Testis (tissue), 3 donors: ENCODE measurements around the gene TSPAN8. TPM values are rescaled to one million over a fixed set of nuclear protein-coding genes. Genes with fewer than 3 reads are reported as not detected.

Source experiments
- DNase-seq: peaks from one replicate; pipeline ENCODE4 v3.0.0-alpha.2; 2019
- H3K27ac ChIP-seq, 2 donors: fragments of 200-600 bp; sonication (generic); one replicate each; pipeline ENCODE4 v1.5.1; 2019
- H3K27me3 ChIP-seq: fragments of 200-600 bp; sonication (generic); one replicate; pipeline ENCODE4 v1.5.1; 2019
- H3K36me3 ChIP-seq: fragments of 200-600 bp; sonication (generic); one replicate; pipeline ENCODE4 v1.5.1; 2017; ENCODE audit warnings: low read depth; ENCODE audit errors: missing control alignments
- H3K4me1 ChIP-seq: fragments of 200-600 bp; sonication (generic); one replicate; pipeline ENCODE4 v1.5.1; 2019
- H3K4me3 ChIP-seq, 2 donors: fragments of 200-600 bp; sonication (generic); one replicate each; pipeline ENCODE4 v1.5.1; 2017 to 2019
- H3K9me3 ChIP-seq: fragments of 200-600 bp; sonication (generic); one replicate; pipeline ENCODE4 v1.5.1; 2017
- CTCF ChIP-seq, 3 experiments: fragments of 450-650 bp in 2 of 3; fragments of 200-600 bp in 1 of 3; sonication (generic) in 1 of 3; IDR thresholded peaks; one replicate each; pipeline ENCODE4 v1.5.1; 2016 to 2019; ENCODE audit warnings: antibody characterized with exemption in 3 of 3, mild to moderate bottlenecking in 2 of 3, moderate library complexity in 1 of 3
- POLR2A ChIP-seq: fragments of 450-650 bp; IDR thresholded peaks from one replicate; pipeline ENCODE4 v1.6.1; 2017; ENCODE audit warnings: antibody characterized with exemption, mild to moderate bottlenecking, moderate library complexity
- WGBS, 2 donors: methylation state at CpG; one replicate each; pipeline ENCODE4 v1.1.5; 2018; 5-methylcytosine and 5-hydroxymethylcytosine counted together
- intact Hi-C: fragments of 100-400 bp; cut with DNase I; formaldehyde crosslinking; loops from one replicate; pipeline ENCODE4 v1.15.1; 2023; ENCODE audit warnings: low total_unique reads
- polyA plus RNA-seq: library from polyadenylated mRNA; stranded (reverse); fragments of 350-450 nt; fragmentation: Illumina TruSeq; extraction: RNeasy Lipid Tissue Mini Kit (QIAGEN cat#74804); gene quantifications from one replicate; pipeline ENCODE4 v1.2.3, GENCODE V29; 2014; ENCODE audit warnings: low read depth, low replicate concordance; ENCODE audit not compliant: insufficient read depth
- total RNA-seq, 2 donors: library from RNA; depleted of rRNA; stranded (reverse); fragments of >200 nt; gene quantifications; one replicate each; pipeline ENCODE4 v1.2.3, GENCODE V29; 2016

TSPAN8 gene
- total and polyA plus RNA-seq, 3 donors from 2014 or later, result 1.3 to 6.2 (median 4.7) TPM

DNA sequence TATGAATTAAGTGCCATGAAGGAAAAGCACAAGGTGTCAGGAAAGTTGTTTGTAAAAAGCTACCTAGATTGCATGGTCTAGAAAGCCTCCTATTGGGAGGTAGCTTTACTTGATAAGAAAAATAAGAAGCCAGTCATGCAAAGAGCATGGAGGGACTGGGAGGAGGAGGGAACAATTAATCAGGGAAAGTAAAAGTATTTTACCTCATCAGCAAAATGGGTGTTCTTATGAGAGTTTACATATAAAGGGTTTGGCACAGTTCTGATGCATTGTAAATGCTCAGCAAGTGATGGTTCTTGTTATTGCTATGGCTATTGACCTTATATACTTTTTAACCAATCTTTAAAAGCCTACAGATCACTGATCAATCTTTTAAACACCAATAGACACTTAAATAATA lies 17.0 kb upstream of the TSPAN8 start:
- Histone ChIP-seq H3K4me3 (no peak overlapping the region), H3K27me3 (no peaks in the 10 kb centered on the region), H3K9me3 (no peaks in the 10 kb centered on the region), H3K36me3 (no peaks in the 10 kb centered on the region), H3K27ac (no peak overlapping the region), H3K4me1 (no peaks in the 10 kb centered on the region)
- TF ChIP-seq CTCF (IDR thresholded peaks at IDR 0.05), result no peak
- no peak for TF ChIP-seq POLR2A
- intact Hi-C loops, result no loop called here
- no peak for DNase-seq

- intact Hi-C loops, result no loop called here
- TF ChIP-seq CTCF (IDR thresholded peaks at IDR 0.05) (no peak), POLR2A (no peak)
- Histone ChIP-seq H3K4me1 (no peaks in the 10 kb centered on the region), H3K27me3 (no peaks in the 10 kb centered on the region), H3K27ac (no peak overlapping the region), H3K36me3 (no peaks in the 10 kb centered on the region), H3K4me3 (no peak overlapping the region), H3K9me3 (no peaks in the 10 kb centered on the region)
- DNase-seq, result no peak
- WGBS, 2 donors, result 57 to 58% methylated on average over 1 of the region's 1 CpG
These were observed 16.3 kb upstream of the TSPAN8 start for GRCh38 chr12:71174146-71174545.

DNA sequence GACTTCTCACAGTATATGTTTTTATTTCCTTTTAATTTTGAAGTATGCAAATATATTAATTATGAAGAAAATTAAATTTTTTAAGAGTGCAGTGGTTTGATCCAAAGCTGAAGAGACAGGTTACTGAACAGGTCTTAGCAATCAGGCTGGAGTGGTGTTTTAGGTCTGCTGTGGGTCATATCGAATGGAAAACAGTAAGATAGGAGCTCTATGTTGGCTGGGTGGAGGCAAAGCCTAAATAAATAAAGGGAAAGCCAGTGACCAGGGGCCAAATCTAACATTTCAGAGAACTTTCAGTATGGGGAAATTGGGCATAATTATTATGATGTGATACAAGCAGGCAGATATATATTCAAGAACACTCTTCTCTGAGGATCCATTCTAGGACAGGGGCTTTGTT lies 12.7 kb upstream of the TSPAN8 start:
- intact Hi-C loops, result no loop called here
- no peak overlapping the region for H3K4me3 ChIP-seq
- no peak for DNase-seq
- no peaks in the 10 kb centered on the region for H3K4me1 ChIP-seq
- 86 to 90% methylated on average over 1 of the region's 1 CpG for WGBS, 2 donors
- no peaks in the 10 kb centered on the region for H3K36me3 ChIP-seq
- TF ChIP-seq CTCF (IDR thresholded peaks at IDR 0.05) (no peak), POLR2A (no peak)
- no peaks in the 10 kb centered on the region for H3K27me3 ChIP-seq
- no peaks in the 10 kb centered on the region for H3K9me3 ChIP-seq
- no peak overlapping the region for H3K27ac ChIP-seq

DNA sequence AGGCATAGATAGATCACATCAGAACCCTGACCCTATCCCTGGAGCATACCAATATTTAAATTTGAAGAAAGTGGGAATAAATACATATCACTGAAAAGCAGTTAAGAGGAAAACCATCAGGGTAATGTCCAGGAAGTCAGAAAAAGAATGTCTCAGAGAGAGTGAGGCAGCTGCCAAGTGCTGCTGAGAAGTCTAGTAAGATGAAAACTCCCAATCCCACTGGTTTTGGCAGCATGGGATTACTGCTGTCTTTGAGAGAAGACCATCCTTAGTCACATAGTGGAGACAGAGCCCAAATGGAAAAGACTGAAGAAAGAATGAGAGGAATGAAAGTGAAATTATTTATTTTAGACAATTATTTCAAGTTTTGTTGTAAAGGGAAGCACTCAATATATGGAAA lies 11.5 kb upstream of the TSPAN8 start:
- Histone ChIP-seq H3K4me3 (no peak overlapping the region), H3K36me3 (no peaks in the 10 kb centered on the region), H3K9me3 (no peaks in the 10 kb centered on the region), H3K27me3 (no peaks in the 10 kb centered on the region), H3K27ac (no peak overlapping the region), H3K4me1 (no peaks in the 10 kb centered on the region)
- DNase-seq, result no peak
- TF ChIP-seq POLR2A (no peak), CTCF (IDR thresholded peaks at IDR 0.05) (no peak)
- intact Hi-C loops, result no loop called here

DNA sequence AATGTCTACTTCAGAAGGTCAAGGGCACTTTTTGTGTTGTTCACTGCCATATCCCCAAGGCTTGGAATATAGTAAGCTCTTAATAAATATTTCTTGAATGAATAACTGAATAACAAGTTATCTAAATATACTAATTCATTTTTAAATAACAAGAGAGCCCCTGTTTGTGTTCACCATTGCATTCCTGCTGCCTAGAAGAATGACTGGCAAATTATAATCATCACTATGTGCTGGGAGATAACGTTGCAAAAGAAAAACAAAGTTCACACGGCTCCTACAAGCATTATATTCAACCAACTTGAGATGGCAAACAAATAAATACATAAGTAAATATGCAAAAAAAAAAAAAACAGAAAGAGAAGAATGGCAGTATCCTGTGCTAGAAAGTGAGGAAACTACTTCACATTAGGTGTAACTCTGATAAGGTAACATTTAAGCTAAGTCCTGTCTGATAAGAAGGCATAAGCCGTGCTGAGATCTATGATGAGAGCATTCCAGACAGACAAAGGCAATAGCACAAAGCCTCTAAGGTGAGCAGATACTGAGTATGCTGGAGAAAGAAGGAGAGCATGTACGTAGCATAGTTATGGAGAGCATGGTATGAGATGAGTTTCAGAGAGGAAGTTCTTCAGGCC lies 9.2 kb upstream of the TSPAN8 start:
- Histone ChIP-seq H3K36me3 (no peaks in the 10 kb centered on the region), H3K27me3 (no peaks in the 10 kb centered on the region), H3K27ac (no peak overlapping the region), H3K9me3 (no peaks in the 10 kb centered on the region), H3K4me3 (no peak overlapping the region), H3K4me1 (no peaks in the 10 kb centered on the region)
- intact Hi-C loops, result no loop called here
- DNase-seq, result no peak
- WGBS, 2 donors, result 48 to 54% methylated on average over 4 of the region's 4 CpGs
- TF ChIP-seq POLR2A (no peak), CTCF (IDR thresholded peaks at IDR 0.05) (no peak)
